Measurements from ENCODE around the gene TBPL1. TPM values are rescaled to one million over a fixed set of nuclear protein-coding genes. Genes with fewer than 3 reads are reported as not detected.
A peak's percentile ranks its signal among the peaks of the same experiment; 100 is the strongest.

The TBPL1 gene
- total and polyA plus RNA-seq, 9 of the 15 experiments (the other 6 are each of a cell fraction or from before 2014, with no cell fraction given), result 78.1 to 152 (median 107) TPM

- in situ Hi-C loops (cut with MboI) (no loop called here), intact Hi-C loops (cut with micrococcal nuclease) (loop anchor here (1.0 to 10.0 kb wide), 3 partner anchors 15 to 1227 kb away; partner anchors contain the start of gene MYB)
- peaks cover 15 to 48% of the 10 kb centered on the region in 2 experiments for H3K4me1 ChIP-seq (replicated peaks in 1 of 2; ENCODE audit: control insufficient read depth in 2 of 2, insufficient read depth in 2 of 2, low read length in 2 of 2)
- 0% methylated on average over 2 of the region's 2 CpGs for WGBS (ENCODE audit: insufficient coverage, low coverage, missing lambda C conversion rate)
- H3K27me3 ChIP-seq (ENCODE audit: control insufficient read depth in 2 of 2, insufficient read depth in 2 of 2, low read length in 2 of 2), result no peaks in the 10 kb centered on the region
- peaks cover 25% of the 10 kb centered on the region for H3K36me3 ChIP-seq (ENCODE audit: control insufficient read depth, insufficient read depth, low read length)
- ATAC-seq (peak; percentile 56), FAIRE-seq (peak; percentile 83), DNase-seq (ENCODE audit: extremely low read depth in 1 of 4, low spot score in 3 of 4) (peak; percentile 34 to 91 (median 57))
- H4K20me1 ChIP-seq (replicated peaks; ENCODE audit: control insufficient read depth, insufficient read depth, low read length), result no peaks in the 10 kb centered on the region
- H3K4me2 ChIP-seq (ENCODE audit: insufficient read depth, low read length), result peak overlapping the region; percentile 83
- H3K9me1 ChIP-seq (ENCODE audit: control insufficient read depth, insufficient read depth, low read length), result no peaks in the 10 kb centered on the region
- no peaks in the 10 kb centered on the region for H3K9me3 ChIP-seq (replicated peaks; ENCODE audit: control insufficient read depth, insufficient read depth, low read depth, low read length)
- H3K79me2 ChIP-seq (ENCODE audit: control insufficient read depth, insufficient read depth, low read length), result peaks cover 99% of the 10 kb centered on the region
- H3K4me3 ChIP-seq, result peak overlapping the region; percentile 92
- ChIA-PET POLR2A (interaction anchor here (0.6 to 1.9 kb wide), 10 partner anchors 9 to 1143 kb away, joined by 3 to 11 read pairs (median 4); partner anchors contain the start of gene RPS12), CTCF (ENCODE audit: low intra/inter-chr PET ratio) (no interaction called here)
- H3K9ac ChIP-seq (ENCODE audit: insufficient read depth in 1 of 2, low read depth in 2 of 2, low read length in 2 of 2), result peak overlapping the region in 1 of 2 experiments; percentile 73; a peak in 2 of 4 replicates
- H2AFZ ChIP-seq (ENCODE audit: low read depth, low read length), result no peak overlapping the region
- H3K27ac ChIP-seq (ENCODE audit: extremely low read depth, low read depth, low read length), result peak overlapping the region; percentile 87
- no TSS peak for BruUV-seq (replicated peaks)
- TF ChIP-seq, protein P1, sequence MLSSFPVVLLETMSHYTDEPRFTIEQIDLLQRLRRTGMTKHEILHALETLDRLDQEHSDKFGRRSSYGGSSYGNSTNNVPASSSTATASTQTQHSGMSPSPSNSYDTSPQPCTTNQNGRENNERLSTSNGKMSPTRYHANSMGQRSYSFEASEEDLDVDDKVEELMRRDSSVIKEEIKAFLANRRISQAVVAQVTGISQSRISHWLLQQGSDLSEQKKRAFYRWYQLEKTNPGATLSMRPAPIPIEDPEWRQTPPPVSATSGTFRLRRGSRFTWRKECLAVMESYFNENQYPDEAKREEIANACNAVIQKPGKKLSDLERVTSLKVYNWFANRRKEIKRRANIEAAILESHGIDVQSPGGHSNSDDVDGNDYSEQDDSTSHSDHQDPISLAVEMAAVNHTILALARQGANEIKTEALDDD (IDR thresholded peaks at IDR 0.05), result peak; percentile 86
- TF ChIP-seq ZNF507 (tag; conservative IDR thresholded peaks at IDR 0.05) (no peak), MTA2 (IDR thresholded peaks at IDR 0.05; ENCODE audit: low read depth) (peak; percentile 93), ZFP91 (CRISPR knock-in tag; IDR thresholded peaks at IDR 0.05) (no peak), SIRT6 (IDR thresholded peaks at IDR 0.05; ENCODE audit: low read depth, low read length) (no peak), SIX5 (IDR thresholded peaks at IDR 0.05; ENCODE audit: borderline replicate concordance in 1 of 2, insufficient read depth in 1 of 2, low read depth in 1 of 2, low read length in 2 of 2) (no peak), ZNF124 (CRISPR knock-in tag; IDR thresholded peaks at IDR 0.05) (no peak), ZNF134 (CRISPR knock-in tag; conservative IDR thresholded peaks at IDR 0.05) (0 out of 2 replicates have a peak, but pooled peaks have one; percentile 29), PHF20 (IDR thresholded peaks at IDR 0.05; ENCODE audit: partially characterized antibody) (no peak), MXD1 (CRISPR knock-in tag; IDR thresholded peaks at IDR 0.05; ENCODE audit: borderline replicate concordance, poor library complexity, severe bottlenecking) (no peak), SRF (CRISPR knock-in tag; IDR thresholded peaks at IDR 0.05) (no peak), ZC3H11A (IDR thresholded peaks at IDR 0.05; ENCODE audit: low read depth, low read length) (0 out of 2 replicates have a peak, but pooled peaks have one; percentile 56), RHOXF2B (CRISPR knock-in tag; conservative IDR thresholded peaks at IDR 0.05) (no peak), HMG20A (CRISPR knock-in tag; conservative IDR thresholded peaks at IDR 0.05) (no peak), ZNF699 (CRISPR knock-in tag; IDR thresholded peaks at IDR 0.05; ENCODE audit: insufficient replicate concordance) (no peak), NFE2L1 (tag; IDR thresholded peaks at IDR 0.05; ENCODE audit: borderline replicate concordance, low read depth) (no peak)
- TF ChIP-seq, protein P2, sequence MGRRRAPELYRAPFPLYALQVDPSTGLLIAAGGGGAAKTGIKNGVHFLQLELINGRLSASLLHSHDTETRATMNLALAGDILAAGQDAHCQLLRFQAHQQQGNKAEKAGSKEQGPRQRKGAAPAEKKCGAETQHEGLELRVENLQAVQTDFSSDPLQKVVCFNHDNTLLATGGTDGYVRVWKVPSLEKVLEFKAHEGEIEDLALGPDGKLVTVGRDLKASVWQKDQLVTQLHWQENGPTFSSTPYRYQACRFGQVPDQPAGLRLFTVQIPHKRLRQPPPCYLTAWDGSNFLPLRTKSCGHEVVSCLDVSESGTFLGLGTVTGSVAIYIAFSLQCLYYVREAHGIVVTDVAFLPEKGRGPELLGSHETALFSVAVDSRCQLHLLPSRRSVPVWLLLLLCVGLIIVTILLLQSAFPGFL (CRISPR knock-in tag; IDR thresholded peaks at IDR 0.05), result no peak
Observed at GRCh38 chr6:133957780-133958242, 4.8 kb downstream of the TBPL1 start.

Data from K562 (cell line).